HG02870 (cell line): Measurements from ENCODE around the gene CACNA2D4.

Source experiments
- ATAC-seq: cut with Tn5 transposase; IDR thresholded peaks from one replicate; pipeline ENCODE4 v1.9.1; 2021; ENCODE audit warnings: mild to moderate bottlenecking, moderate library complexity; ENCODE audit not compliant: unreplicated experiment

CACNA2D4 gene

DNA sequence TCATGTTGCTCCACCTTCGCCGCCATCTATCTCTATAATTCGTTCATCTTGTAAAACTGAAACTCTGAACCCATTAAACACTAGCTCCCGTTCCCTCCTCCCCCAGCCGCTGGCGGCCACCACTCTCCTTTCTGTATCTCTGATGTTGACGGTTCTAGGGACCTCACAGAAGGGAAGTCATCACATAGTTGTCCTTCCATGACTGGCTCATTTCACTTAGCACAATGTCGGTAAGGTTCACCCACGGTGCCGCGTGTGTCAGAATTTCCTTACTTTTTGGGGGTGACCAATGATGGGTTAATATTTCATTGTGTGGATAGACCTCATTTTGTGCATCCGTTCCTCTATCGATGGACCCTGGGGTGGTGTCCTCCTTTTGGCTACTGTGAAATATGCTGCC is 2.0 kb upstream of the CACNA2D4 start:
- ATAC-seq: no peak

DNA sequence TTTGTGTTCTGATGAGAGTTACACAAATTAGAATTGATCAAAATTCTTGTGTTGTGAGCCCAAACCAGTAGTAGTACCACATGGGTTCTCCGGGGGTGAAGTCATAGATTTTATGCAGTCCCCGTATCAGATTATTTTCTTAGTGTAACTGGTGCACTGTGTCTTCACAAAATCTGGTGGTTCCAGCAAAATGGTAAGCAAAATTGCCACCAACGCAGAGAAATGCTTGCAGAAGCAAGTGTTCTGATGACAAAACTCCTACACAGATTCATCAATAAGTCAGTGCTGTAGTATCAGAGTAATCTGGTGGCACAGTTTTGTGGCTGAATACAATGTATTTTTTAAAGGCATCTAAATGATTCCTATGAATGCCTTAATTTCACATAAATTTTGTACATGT is 1.3 kb upstream of the CACNA2D4 start:
- ATAC-seq: no peak

GRCh38 chr12:1919284-1919683 is 832 bp upstream of the CACNA2D4 start:
- no peak for ATAC-seq

GRCh38 chr12:1918884-1919236 is 408 bp upstream of the CACNA2D4 start:
- ATAC-seq: no peak

- no peak for ATAC-seq
Measured at GRCh38 chr12:1917172-1918070, 1.0 kb downstream of the CACNA2D4 start.

DNA sequence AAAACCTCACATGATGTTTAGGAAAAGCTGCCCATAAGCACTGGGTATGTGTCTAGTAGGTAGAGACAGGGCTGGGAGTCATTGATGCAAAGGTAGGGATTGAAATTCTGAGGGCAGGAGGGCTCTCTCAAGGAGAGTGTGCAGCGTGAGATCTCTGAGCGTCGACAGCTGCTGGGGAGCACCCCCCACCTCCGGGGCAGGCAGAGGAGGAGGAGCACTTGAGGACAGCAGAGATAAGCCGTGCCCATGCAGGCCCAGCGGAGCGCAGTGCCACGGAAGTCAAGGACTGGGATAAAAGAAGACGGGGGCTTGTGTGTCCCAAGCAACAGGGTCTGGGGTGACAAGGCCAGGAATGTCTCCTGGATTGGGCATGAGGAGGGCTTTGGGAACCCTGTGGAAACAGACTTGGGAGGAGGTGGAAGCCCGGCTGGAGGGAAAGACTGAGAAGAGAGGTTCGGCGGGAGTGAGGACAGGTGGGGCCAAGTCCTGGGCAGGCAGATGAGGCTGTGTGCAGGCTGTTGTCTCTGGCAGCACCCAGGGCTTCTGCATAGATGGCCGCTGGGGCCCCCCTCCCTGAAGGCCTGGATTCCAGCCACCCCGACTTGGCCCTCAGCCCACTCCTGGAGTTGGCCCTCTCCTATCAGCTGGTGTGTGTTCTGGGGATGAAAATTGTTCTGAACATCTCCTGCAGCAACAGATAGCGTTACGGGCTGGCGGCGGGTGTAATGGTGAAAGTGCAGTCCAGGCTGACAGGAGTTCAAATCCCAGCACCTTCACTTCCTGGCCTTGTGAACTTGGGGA is 1.9 kb downstream of the CACNA2D4 start:
- no peak for ATAC-seq

DNA sequence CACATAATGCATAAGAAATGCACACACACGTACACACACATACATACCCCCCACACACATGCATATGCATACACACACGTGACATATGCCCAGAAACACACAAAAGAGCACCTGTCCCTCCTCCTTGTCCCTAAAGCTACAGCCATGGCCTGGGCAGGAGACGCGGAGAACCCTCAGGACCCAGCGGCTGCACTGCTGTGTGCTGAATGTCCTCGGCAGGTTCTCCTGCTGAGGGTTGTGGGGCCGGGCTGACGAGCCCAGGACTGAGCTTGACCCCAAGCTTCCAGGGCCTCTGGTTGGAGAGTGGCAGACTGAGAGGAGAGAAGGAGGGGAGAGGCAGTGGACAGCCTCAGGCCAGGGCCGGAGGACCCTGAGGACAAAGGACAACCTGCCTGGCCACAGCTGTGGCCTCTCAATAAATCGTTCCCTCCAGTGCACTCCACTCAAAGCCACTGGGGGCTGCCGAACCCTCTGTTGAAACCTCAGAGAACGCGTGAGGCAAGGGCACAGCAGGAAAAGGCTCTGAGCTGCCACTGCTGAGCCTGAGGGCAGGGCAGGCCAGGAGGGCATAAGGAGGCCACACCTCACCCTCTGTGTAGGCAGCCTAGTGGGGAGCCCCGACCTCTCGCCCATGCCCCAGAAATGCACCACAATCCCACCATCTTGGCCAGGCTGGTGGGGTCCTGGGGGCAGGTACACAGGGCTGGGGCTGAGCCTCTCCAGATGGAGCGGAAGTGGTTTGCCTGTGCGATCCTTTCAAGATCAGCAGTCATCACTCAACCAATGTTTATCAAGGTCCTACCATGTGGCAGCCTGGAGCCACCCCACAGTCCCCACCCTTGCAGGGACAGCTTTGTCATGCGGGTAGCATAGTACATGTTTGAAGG is 3.1 kb downstream of the CACNA2D4 start:
- ATAC-seq: no peak

DNA sequence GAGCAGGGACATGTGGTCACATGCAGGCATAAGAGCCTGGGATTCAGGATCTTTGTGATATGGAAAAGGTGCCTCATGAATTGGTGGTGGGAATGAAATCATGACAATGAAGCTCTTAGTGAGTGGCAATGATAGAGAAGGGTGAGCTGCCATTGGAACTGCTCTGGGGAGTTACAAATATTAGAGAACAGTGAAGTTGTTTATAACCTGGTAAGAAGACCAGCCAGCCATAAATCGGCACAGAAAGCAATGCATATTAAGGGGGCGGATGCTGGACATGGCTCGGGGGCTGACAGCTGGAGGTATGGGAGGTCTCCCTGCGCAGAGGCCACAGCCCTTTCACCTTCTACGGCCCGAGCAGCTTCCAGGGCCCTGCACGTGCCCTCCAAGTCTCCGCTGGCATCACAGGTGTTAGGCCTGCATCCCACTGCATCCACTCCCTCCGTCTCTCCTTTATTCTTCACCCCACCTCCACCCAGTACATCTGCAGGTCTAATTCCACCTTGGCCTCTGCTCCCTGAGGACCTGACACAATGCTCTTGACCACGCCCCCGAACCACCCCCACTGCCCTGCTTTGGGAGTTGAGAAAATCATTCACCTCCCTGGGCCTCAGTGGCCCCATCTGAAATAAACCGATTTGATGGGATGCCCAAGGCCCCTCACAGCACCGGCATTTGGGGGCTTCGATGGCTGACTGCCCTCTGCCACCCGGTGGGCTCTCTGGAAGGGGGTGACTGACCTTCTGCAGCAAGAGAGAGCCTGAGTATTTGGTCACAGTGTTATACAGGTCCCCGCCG is 4.1 kb downstream of the CACNA2D4 start:
- no peak for ATAC-seq

GRCh38 chr12:1913377-1914113 is 4.9 kb downstream of the CACNA2D4 start:
- ATAC-seq: no peak

- ATAC-seq: no peak
Measured at GRCh38 chr12:1912580-1913376, 5.7 kb downstream of the CACNA2D4 start.

- no peak for ATAC-seq
Measured at GRCh38 chr12:1911598-1912575, 6.6 kb downstream of the CACNA2D4 start.

DNA sequence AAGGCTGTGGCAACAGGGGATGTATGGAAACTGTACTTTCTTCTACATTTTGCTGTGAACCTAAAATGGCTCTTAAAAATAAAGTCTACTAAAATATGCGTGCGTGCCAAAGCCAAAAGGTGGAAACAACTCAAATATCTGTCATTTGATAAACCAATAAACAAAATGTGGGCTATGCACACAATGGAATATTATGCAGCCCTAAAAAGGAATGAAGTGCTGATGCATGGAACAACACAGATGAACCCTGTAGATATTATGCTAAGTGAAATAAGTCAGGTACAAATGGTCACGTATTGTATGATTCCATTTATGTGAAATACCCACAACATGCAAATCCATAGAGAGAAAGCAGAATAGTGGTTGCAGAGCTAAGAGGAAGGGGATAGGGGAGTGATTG is 8.0 kb downstream of the CACNA2D4 start:
- no peak for ATAC-seq

DNA sequence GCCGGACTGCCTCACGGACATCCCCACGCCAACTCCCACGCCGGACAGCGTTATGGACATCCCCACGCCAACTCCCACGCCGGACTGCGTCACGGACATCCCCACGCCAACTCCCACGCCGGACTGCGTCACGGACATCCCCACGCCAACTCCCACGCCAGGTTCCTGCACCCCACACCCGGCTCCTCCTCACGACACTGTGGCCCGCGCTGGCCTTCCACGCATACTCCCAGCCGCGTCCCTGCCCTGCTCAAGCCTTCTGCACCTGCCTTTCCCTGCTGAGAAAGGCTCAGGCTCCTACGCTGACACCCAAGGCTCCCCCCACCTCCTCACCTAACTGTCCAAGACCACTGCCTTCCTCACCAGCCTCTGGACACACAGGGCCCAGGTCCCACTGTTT is 9.7 kb downstream of the CACNA2D4 start:
- no peak for ATAC-seq

DNA sequence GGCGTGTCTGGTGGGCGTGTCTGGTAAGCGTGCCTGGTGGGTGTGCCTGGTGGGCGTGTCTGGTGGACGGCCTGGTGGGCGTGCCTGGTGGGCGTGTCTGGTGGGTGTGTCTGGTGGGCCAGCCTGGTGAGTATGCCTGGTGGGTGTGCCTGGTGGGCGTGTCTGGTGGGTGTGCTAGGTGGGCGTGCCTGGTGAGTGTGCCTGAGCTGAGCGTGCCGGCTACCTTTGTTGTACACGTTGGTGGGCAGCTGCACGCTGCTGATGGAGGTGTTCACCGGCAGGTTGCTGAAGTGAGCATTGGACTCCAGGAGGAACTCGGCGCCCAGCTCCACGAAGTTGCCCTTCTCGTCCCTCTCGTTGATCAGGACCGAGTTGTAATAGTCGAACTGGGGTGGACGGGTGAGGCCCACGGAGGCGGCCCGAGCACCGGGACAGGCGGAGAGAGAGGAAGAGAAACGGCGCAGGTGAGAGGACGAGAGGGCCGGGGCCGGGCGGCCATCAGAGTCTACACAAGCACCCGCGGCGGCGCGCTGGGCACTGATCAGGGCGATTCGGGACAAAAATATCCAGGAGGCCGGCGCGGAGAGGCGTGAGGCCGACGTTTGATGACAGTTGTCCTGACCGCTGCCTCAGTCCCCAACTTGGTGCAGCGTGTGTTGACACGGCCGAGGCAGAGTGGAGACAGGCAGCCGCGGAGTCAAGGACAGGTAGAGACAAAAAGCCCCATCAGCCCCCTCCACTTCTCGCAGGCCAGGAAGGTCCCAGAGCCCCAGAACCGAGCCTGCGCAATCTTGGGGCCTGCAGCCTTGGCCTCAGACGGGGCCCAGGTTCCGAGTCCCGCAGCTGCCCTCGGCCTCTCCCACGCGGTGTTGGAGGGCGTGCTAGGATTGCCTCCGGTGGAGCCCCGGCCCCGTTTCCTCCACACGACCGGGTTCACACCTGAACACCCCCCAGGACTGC is 10.5 kb downstream of the CACNA2D4 start:
- no peak for ATAC-seq

DNA sequence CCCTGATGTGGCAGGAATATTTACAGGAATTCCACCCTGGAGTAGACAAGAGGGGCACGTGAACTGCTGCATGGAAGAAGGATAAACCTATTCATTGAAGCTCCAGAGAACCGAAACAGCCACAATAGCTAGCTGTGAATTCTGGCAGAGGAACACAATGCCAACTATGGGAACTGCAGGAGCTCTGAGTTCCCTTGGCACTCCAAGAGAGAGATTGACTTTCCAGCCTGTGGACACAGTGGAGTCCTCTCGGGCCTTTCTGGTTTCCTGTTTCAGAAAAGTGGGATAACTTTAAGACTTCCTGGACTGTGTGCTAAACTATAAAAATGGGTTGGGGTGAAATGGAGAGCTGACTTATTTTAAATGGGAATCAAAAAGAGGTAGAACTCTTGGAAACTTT is 11.9 kb downstream of the CACNA2D4 start:
- ATAC-seq: no peak

DNA sequence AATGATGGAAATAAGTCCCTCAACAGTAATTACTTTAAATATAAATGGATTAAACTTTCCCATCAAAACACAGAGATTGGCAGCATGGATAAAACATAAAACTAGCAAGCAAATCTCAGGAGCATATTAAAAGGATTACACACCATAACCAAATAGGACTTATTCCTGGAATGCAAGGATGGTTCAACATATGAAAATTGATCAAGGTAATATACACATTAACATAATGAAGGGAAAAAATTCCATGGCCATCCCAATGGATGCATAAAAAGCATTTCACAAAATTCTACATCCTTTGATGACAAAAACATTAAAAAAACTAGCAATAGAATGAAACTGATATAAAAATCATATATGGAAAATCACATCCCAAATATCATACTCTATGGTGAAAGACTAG is 13.6 kb downstream of the CACNA2D4 start:
- no peak for ATAC-seq

DNA sequence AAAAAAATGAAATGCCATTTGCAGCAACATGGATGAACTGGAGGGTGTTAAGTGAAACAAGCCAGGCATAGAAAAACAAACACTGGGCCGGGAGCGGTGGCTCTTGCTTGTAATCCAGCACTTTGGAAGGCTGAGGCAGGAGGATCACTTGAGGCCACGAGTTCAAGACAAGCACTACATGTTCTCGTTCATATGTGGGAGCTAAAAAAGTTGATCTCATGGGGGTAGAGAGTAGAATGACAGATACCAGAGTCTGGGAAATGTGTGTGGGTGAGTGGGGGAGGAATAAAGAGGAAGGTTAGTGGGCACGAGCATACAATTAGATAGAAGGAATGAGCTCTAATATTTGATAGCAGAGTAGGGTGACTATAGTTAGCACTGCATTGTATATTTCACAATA is 21.5 kb downstream of the CACNA2D4 start:
- ATAC-seq: no peak
